Heart left ventricle (tissue), 16 donors: ENCODE results near the gene SDHD. TPM values are rescaled to one million over a fixed set of nuclear protein-coding genes. Genes with fewer than 3 reads are reported as not detected.
"Not testable (repeated sequence)": the region's sequence is repeated elsewhere in the genome, so short reads cannot be mapped to it uniquely, and the experiment has no call there.

ENCODE experiments used
- ATAC-seq, 4 donors: fragments of 200-7000 bp; cut with Tn5 transposase; one replicate each; pipeline ENCODE4 v1.9.1; 2020 to 2022; ENCODE audit warnings: moderate library complexity in 4 of 4, mild to moderate bottlenecking in 3 of 4, moderate number of reproducible peaks in 1 of 4
- DNase-seq, 5 donors: peaks; one replicate each; pipeline ENCODE4 v3.0.0-alpha.2; 2020
- H3K27ac ChIP-seq, 12 donors: fragments of 200-600 bp; sonication (generic) in 4 of 12; one replicate each; pipeline versions ENCODE4 v1.5.0 to v1.8.0; 2016 to 2022; ENCODE audit warnings: mild to moderate bottlenecking in 2 of 12
- H3K27me3 ChIP-seq, 9 donors: fragments of 200-600 bp; sonication (generic) in 2 of 9; one replicate each; pipeline versions ENCODE4 v1.5.1 to v1.8.0; 2016 to 2022; ENCODE audit warnings: mild to moderate bottlenecking in 3 of 9
- H3K36me3 ChIP-seq, 9 donors: fragments of 200-600 bp; sonication (generic) in 2 of 9; one replicate each; pipeline versions ENCODE4 v1.5.0 to v1.8.0; 2018 to 2022; ENCODE audit warnings: mild to moderate bottlenecking in 2 of 9
- H3K4me1 ChIP-seq, 12 donors: fragments of 200-600 bp; sonication (generic) in 4 of 12; one replicate each; pipeline versions ENCODE4 v1.5.0 to v1.8.0; 2016 to 2022; ENCODE audit warnings: mild to moderate bottlenecking in 3 of 12
- H3K4me3 ChIP-seq, 12 donors: fragments of 200-600 bp; sonication (generic) in 4 of 12; one replicate each; pipeline versions ENCODE4 v1.5.0 to v1.8.0; 2017 to 2022; ENCODE audit warnings: mild to moderate bottlenecking in 9 of 12, moderate library complexity in 4 of 12
- H3K9me3 ChIP-seq, 12 donors: fragments of 200-600 bp; sonication (generic) in 4 of 12; one replicate each; pipeline versions ENCODE4 v1.5.0 to v1.8.0; 2016 to 2022; ENCODE audit warnings: mild to moderate bottlenecking in 1 of 12
- CTCF ChIP-seq, 12 donors: fragments of 200-600 bp; sonication (generic) in 4 of 12; IDR thresholded peaks; one replicate each; pipeline versions ENCODE4 v1.5.0 to v1.8.0; 2018 to 2022; ENCODE audit warnings: antibody characterized with exemption in 12 of 12, mild to moderate bottlenecking in 5 of 12
- POLR2A ChIP-seq, 2 donors: fragments of 450-650 bp; IDR thresholded peaks; one replicate each; pipeline ENCODE4 v1.6.1; 2017; ENCODE audit warnings: antibody characterized with exemption in 2 of 2, mild to moderate bottlenecking in 2 of 2, moderate library complexity in 2 of 2
- WGBS, 4 donors: extraction: QIAGEN DNeasy Blood & Tissue Kit in 2 of 4; methylation state at CpG; one replicate each; pipeline versions ENCODE4 v1.1.5 to v1.1.7; 2013 to 2018; 5-methylcytosine and 5-hydroxymethylcytosine counted together
- intact Hi-C, 10 donors: fragments of 100-400 bp; cut with DNase I; formaldehyde crosslinking; loops; one replicate each; pipeline versions ENCODE4 v1.11.1 to v1.14.2; 2022
- polyA plus RNA-seq, 2 donors: library from polyadenylated mRNA; stranded (reverse); fragments of 200-250 nt; gene quantifications; one replicate each; pipeline ENCODE4 v1.2.3, GENCODE V29; 2013
- total RNA-seq, 9 donors: library from RNA; depleted of rRNA in 2 of 9; stranded (reverse); fragments of >200 nt in 2 of 9; fragmentation: NEBNext Ultra II Directional in 3 of 9; extraction: Animal tissue kit (Norgen Biotek cat#: 25700) in 3 of 9; gene quantifications; one replicate each; pipeline versions ENCODE4 v1.1.0 to v1.2.4, GENCODE V29; 2016 to 2023
- donor health status: ischemic (EF 13 %, LVEDD 7.1; RV severe dilation, severe dysfunction).
- donor health status: healthy with polysubstance abuse.
- donor health status: DM: no; HTN: yes; CAD: no.
- donor health status: DM: no; HTN: no; CAD: no.
- donor health status: ischemic (EF 25% LVEDD 6.9; RV normal size, moderate dysfunction).
- donor health status: ischemic (EF 25% LVEDD 5.7; RV mildly dilated, moderate dysfunction).
- donor health status: healthy.
- donor health status: DM: yes; HTN: yes; CAD: no.
- donor health status: ischemic (EF 35%, LVEDD 5.7; RV mildly dilated, moderate dysfunction).
- donor health status: nonischemic (EF 11% LVEDD 7.7; RV severe dilation, severe dysfunction).
- donor health status: DM: yes; HTN: yes; CAD: no.
- donor health status: PGD.
- donor health status: ischemic (EF 29% LVEDD 5.4; RV normal size, mild dysfunction).
- donor health status: nonischemic (EF 23%, LVEDD 6.1; RV moderate dilation, normal function).

Gene SDHD
- total and polyA plus RNA-seq, 11 donors: 173 to 314 (median 236) TPM

GRCh38 chr11:112085822-112086421 is 751 bp upstream of the SDHD start:
- intact Hi-C loops: loop anchor here in 7 of 10 donors (1.0 to 10.0 kb wide), 7 partner anchors 12 to 211 kb away; partner anchors contain the start of genes CFAP68 (in 6 of the 7), FDXACB1 (in 6 of the 7), ALG9 (in 5 of the 7) and DLAT (in 2 of the 7)
- DNase-seq (peak in 1 of 5 donors; percentile 8), ATAC-seq (peak in 3 of 4 donors; percentile 22 to 36 (median 30))
- Histone ChIP-seq H3K9me3 (no peaks in the 10 kb centered on the region), H3K36me3 (peaks cover 0 to 77% (median 76%) of the 10 kb centered on the region in 9 donors), H3K27me3 (no peaks in the 10 kb centered on the region), H3K27ac (peak overlapping the region; percentile 19 to 95 (median 88)), H3K4me3 (peak overlapping the region; percentile 74 to 96 (median 90)), H3K4me1 (peaks cover 3 to 50% (median 38%) of the 10 kb centered on the region in 12 donors)
- 1 to 3% (median 3%) methylated on average over 19 of the region's 19 CpGs for WGBS, 4 donors
- no peak for TF ChIP-seq CTCF (IDR thresholded peaks at IDR 0.05)
- TF ChIP-seq POLR2A (IDR thresholded peaks at IDR 0.05): no peak

- peaks cover 3 to 50% (median 38%) of the 10 kb centered on the region in 12 donors for H3K4me1 ChIP-seq
These were observed 539 bp downstream of the SDHD start for GRCh38 chr11:112087212-112087611.

DNA sequence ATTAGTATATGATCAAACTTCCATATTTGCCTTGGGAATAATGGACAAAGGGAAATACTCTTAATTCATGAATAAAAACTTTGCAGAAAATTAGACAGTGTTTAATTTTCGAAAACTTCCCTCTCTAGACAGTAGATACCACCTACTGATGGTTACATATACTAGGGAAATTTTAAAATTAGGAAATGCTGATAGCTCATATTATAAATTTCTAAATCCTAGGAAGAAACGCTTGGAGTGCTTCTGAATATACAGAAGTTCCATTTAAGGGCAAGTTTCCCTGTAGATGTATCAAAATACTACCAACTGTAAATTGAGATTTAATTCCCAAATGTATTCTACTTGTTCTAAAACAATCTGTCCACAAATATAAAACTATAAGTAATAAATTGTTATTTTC is 8.6 kb downstream of the SDHD start:
- peaks cover 0 to 86% (median 73%) of the 10 kb centered on the region in 9 donors for H3K36me3 ChIP-seq
- intact Hi-C loops, H3K27ac ChIP-seq, ATAC-seq, H3K27me3 ChIP-seq, H3K9me3 ChIP-seq, H3K4me3 ChIP-seq, H3K4me1 ChIP-seq, DNase-seq: not testable (repeated sequence)
- 93 to 96% (median 95%) methylated on average over 2 of the region's 2 CpGs for WGBS, 4 donors

More at GRCh38 chr11:112087212-112087611, 539 bp downstream of the SDHD start:
- H3K27ac ChIP-seq: peak overlapping the region; percentile 55 to 95 (median 88)
- no peaks in the 10 kb centered on the region for H3K9me3 ChIP-seq
- intact Hi-C loops: loop anchor here in 7 of 10 donors (5.0 to 10.0 kb wide), 6 partner anchors 60 to 212 kb away; partner anchors contain the start of genes CFAP68 (in 6 of the 7), FDXACB1 (in 6 of the 7), ALG9 (in 5 of the 7) and DLAT (in 2 of the 7)
- DNase-seq (no peak), ATAC-seq (peak; percentile 1 to 11 (median 7))
- H3K36me3 ChIP-seq: peaks cover 0 to 77% (median 76%) of the 10 kb centered on the region in 9 donors
- no peaks in the 10 kb centered on the region for H3K27me3 ChIP-seq
- 13 to 15% (median 14%) methylated on average over 10 of the region's 10 CpGs for WGBS, 4 donors
- TF ChIP-seq CTCF (IDR thresholded peaks at IDR 0.05) (no peak), POLR2A (IDR thresholded peaks at IDR 0.05) (no peak)
- peak overlapping the region; percentile 74 to 96 (median 90) for H3K4me3 ChIP-seq

GRCh38 chr11:112096194-112096593 is 9.5 kb downstream of the SDHD start:
- intact Hi-C loops: no loop called here
- no peaks in the 10 kb centered on the region for H3K27me3 ChIP-seq
- no peak overlapping the region for H3K27ac ChIP-seq
- H3K4me1 ChIP-seq: peaks cover 0 to 7% (median 0%) of the 10 kb centered on the region in 12 donors
- H3K4me3 ChIP-seq: no peak overlapping the region
- DNase-seq: no peak
- no peak for TF ChIP-seq POLR2A (IDR thresholded peaks at IDR 0.05)
- no peak for TF ChIP-seq CTCF (IDR thresholded peaks at IDR 0.05)
- no peak for ATAC-seq
- no peaks in the 10 kb centered on the region for H3K9me3 ChIP-seq
- H3K36me3 ChIP-seq: peaks cover 0 to 78% (median 64%) of the 10 kb centered on the region in 9 donors
